GDM1 (cell line): Measurements from ENCODE around the gene CLDN9.

ENCODE experiments used
- DNase-seq: peaks from one replicate; lab custom pipeline; 2025; lab: John Stamatoyannopoulos, UW

The CLDN9 gene

GRCh38 chr16:3012828-3013420 lies at the start of gene CLDN9:
TSS of gene CLDN9 (plus strand) at chr16:3012923. CDS start at chr16:3013363, 440 bp downstream.
- DNase-seq = no peak

DNA sequence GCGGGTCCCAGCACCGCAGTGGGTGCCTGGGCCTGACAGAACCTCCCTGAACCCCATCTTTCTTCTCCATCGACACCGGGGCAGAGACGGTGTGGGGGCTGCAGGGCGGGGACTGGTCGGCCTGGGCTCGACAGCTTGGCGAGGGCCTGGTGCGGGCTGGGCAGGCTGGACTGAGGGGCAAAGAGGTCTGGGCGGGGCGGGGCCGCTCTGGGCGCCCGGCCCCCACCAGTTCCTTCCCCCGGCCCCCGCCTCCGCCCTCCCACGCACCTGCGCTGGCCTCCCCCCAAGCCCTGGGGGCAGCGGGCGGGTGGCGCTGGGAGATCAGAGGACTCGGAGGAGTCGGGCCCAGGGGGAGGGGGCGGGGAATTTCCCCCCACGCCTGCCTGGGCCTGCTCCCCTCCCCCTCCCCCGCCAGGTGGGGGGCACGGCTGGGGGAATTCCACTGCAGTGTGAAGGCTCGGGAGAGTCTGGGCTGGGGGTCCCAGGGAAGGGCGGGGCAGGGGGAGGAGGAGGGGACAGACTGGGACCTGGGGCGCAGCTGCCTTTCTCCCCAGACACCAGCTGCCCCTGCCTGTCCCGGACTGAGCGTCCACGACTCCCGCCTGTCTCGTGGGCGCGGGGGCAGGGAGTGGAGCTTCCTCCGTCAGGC lies 49.5 kb upstream of the CLDN9 start:
- DNase-seq = no peak

- DNase-seq = peak; percentile 22
These were observed 48.8 kb upstream of the CLDN9 start, which contains the start of gene KREMEN2 for GRCh38 chr16:2963723-2964474. TSS of gene KREMEN2 (plus strand) at chr16:2964275. CDS start at chr16:2964521, 246 bp downstream.

GRCh38 chr16:2964475-2965336 lies 48.0 kb upstream of the CLDN9 start:
- peak; percentile 72 for DNase-seq

GRCh38 chr16:2966043-2966807 lies 46.5 kb upstream of the CLDN9 start:
- no peak for DNase-seq

GRCh38 chr16:2966808-2967191 lies 45.9 kb upstream of the CLDN9 start:
- no peak for DNase-seq

DNA sequence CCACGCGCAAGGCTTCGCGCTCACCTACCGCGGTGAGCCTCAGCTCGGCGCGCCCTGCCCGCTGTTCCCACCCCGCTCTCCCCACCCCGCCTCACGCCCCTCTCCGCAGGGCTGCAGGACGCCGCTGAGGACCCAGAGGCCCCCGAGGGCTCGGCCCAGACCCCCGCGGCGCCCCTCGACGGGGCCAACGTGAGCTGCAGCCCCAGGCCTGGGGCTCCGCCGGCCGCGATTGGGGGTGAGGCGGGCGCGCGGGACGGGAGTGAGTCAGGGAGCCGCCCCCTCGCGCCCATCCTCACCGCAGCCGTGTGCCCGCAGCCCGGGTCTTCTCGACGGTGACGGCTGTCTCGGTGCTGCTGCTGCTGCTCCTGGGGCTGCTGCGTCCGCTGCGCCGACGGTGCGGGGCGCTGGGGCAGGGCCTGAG lies 45.5 kb upstream of the CLDN9 start:
- DNase-seq = no peak

GRCh38 chr16:2967721-2968161 lies 45.0 kb upstream of the CLDN9 start:
- DNase-seq = no peak

GRCh38 chr16:2968368-2968737 lies 44.4 kb upstream of the CLDN9 start:
- DNase-seq = no peak

DNA sequence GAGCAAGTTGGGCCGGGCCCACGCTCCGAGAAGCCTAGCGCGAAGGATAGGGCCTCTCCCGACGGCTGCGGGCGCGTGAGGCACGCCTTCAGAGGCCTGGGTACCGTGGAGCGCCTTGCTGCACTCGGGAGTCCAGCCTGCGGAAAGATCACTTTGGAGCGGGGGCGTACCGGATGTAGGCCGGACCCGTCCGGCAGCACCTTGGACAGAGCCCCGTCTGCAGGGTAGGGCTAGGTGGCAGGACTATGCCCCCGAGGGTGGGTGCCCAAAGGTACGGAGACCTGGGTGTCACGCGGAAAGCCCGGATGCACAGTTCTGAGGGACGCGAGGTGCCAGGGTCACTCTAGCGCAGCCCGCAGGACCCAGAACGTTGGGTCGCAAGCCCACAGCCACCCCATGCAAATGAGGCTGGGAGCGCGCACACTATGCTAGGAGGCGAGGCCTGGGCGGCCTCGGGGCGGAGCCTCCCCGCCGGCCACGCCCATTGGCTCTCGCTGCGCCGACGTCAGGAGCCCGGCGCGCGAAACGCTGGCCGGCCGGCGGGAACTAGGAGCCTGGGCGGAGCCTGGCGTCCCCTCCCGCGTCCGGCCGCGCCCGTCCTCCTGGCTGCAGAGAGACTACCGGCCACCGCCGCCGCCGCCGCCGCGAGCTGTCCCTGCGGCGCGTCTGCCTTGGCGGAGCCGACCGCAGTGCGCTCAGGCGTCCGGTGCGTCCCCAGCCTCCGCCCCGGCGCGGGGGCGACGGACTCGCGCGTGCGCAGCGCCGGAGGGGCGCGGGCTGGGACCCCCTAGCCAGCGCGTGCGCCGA lies 43.8 kb upstream of the CLDN9 start, which contains the start of gene PAQR4:
TSS of gene PAQR4 (plus strand) at position 611 of the 807 bp plus-strand sequence. CDS start 327 bp downstream, outside the sequence.
- peak; percentile 86 for DNase-seq

- peak; percentile 71 for DNase-seq
These were observed 42.9 kb upstream of the CLDN9 start for GRCh38 chr16:2969545-2970521.

DNA sequence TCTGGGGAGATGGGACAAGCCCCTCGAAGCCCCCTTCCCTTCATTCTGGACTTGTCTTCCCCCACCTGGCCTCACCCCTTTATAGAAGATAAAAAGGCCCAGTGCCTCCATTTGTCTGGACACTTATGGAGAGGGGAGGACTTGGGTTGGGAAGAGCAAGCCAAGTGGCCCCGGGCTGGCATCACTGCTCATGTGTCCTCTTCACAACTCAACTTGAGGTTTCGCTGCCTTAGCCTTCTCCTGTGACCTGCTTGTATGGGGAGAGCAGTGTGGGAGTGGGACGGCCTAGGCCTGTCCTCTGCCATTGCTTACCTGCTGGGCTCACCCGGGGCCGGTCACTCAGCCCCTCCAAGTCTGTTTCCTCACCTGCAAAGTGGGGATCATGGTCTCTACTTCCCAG lies 42.2 kb upstream of the CLDN9 start:
- no peak for DNase-seq

- DNase-seq = no peak
These were observed 41.4 kb upstream of the CLDN9 start for GRCh38 chr16:2971134-2971984.

DNA sequence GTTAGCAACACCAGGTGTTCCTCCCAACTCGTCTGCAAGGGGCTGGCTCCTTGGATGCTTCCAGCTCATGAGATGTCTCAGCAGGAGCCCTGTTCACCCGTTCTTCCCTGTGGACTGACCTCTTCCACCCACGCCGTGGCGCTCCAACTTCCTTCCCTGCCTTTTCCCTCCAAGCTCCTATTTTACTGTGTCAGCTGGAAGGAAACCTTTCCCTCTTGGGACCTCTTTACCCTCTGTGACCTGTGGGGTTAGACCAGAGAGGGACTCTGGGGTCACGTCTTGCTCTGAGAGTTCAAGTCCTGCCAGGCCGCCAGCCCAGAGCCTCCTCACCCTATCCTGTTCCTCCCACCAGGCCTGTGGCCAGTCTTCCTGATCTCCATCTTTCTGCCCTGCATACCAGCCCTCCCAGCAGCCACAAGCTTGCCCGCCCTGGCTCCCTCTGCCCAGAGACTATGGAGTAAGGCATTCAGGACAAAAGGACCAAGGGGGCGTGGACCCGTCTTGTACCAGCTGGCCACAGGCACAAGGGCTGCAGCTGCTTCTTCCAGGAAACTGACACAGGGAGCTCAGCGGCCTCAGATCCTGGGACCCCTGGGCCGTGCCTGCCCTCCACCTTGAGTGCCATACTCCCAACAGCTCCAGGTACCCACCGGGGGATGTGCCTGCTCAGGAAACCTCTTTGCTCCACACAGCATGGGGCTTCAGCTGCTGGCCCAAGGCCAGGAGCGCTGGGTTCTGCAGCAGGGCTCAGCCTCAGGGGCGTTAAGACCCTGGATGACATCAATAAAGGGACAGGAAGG lies 40.5 kb upstream of the CLDN9 start:
- no peak for DNase-seq

DNA sequence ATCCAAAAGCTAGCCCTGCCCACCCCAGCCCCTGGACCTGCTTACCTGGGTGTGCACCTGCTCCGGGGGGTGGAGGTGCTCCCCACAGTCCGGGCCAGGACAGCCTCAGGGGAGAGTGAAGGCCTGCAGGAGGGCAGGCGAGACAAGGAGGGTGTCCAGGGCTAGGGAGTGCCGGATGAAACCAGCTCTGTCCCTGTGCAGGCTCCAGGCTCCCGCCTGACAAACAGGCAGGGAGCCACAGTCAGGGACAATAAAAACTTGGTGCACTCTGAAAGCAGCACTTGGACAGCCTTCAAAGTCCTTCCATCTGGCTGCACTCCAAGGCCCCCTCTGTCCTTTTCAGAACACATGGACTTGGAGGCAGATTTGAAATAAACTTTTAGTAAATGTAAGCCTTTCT lies 39.6 kb upstream of the CLDN9 start:
- no peak for DNase-seq

- DNase-seq = no peak
These were observed 39.0 kb upstream of the CLDN9 start for GRCh38 chr16:2973605-2974318.
